ENCODE results near the gene TM4SF4.

The TM4SF4 gene

DNA sequence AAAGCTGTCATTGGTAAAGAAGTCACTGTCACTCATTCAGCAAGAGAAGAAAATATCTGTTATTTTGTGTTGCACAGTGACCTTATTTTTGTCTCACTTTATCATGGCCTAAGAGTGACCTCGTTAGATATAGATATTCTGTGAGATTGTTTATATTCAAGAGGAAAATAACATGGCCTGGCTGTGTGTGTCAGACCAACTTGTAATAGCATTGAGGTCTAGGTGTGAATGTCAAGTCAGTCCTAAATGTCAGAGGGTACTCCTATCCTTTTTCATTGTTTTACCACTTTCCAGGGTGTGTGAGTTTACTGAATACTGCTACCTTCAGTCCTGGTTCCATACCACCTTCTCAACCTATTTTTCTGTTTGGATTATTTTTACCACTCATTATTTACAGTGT is 18.5 kb upstream of the TM4SF4 start:
- DNase-seq, result no peak

- DNase-seq, result no peak
These were observed 14.9 kb upstream of the TM4SF4 start for GRCh38 chr3:149459491-149460059.

DNA sequence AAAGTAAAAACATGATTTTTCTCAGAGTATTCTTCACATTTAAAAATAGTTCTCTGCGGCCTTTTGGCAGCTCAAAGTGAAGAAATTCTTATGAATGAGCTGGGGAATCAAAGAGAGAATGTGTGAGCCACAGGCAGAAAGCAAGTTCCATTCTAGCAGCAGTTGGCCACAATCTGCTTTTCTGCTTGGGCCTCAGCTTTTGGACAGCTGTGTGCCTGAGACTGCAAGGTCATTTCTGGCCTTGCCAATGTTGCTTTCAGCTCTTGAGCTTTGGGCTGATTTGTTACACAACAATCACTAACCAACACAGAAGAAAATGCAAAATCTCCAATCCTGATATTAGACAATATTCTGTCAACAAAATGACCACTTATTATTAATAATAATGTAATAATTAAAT is 14.4 kb upstream of the TM4SF4 start:
- no peak for DNase-seq

- no peak for DNase-seq
These were observed 12.4 kb upstream of the TM4SF4 start for GRCh38 chr3:149462051-149462450.

GRCh38 chr3:149462581-149463011 is 11.9 kb upstream of the TM4SF4 start:
- DNase-seq, result no peak

GRCh38 chr3:149463921-149464320 is 10.6 kb upstream of the TM4SF4 start:
- no peak for DNase-seq

GRCh38 chr3:149464542-149465328 is 9.8 kb upstream of the TM4SF4 start:
- DNase-seq, result peak in 3 of 4 experiments; percentile 23 to 58 (median 50)

DNA sequence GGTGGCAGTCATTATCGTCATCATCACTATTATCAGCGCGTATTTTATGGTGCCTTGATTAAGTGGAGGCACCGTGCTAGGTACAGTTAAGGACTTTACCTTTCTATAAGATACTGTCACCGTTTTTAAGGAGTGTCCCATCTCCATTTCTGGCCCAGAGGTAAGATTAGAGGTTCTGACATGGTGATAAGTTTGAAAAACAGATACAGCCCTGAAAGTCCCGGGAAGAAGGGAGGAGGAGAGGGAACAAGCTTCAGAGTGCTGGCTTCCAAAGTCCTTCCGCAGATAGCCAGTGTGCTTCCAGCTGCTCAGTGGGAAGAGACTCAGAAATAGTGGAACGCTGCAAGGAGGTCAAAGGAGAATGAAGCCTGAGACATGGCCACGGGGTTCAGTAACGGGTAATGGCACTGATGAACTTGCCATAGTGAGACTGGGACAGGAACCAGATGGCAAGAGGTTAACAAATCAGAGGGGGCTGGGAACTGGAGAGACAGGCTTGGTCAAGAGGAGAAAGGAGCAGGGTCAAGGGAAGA is 9.1 kb upstream of the TM4SF4 start:
- no peak for DNase-seq

- no peak for DNase-seq
These were observed 8.3 kb upstream of the TM4SF4 start for GRCh38 chr3:149466192-149466591.

GRCh38 chr3:149468504-149469212 is 5.8 kb upstream of the TM4SF4 start:
- DNase-seq, result no peak

GRCh38 chr3:149470381-149470780 is 4.1 kb upstream of the TM4SF4 start:
- no peak for DNase-seq

DNA sequence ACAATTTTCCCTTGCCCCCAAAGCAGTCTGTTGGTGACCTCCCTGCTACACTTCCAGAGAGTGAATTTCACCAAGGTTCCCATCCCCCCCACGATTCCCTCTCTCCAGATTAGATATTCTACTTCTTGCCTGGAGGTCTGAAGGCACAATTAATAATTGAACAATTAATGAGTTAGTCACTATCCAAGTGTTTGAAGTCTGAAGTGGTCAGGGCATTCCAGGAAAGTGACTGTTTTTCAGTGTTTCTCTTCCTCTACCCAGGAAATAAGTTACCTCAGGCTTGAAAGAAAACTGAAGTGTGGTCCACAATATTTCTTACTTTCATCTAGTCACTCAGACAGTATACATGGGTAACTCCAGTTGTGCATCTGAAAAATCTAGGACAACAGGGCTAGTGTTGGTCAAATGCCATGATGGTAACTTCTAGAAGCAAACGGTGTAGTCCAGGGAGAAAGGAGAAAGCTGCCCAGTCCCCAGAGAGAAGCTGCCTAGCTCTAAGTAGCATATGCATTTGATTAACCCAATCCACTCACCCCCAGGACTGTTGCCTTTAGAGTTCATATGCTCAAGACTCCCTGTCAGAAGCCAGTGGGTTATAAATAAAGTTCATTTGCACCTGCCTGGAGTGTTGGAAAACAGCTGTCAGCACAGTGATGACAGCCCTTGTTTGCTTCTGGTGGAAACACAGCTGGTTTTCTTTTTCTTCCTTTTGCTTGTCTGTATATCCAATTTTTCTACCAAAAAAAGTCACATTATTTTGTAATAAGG is 2.3 kb upstream of the TM4SF4 start:
- no peak for DNase-seq

GRCh38 chr3:149473357-149474249 is 894 bp upstream of the TM4SF4 start:
- DNase-seq, result peak; percentile 51 to 74 (median 58)

DNA sequence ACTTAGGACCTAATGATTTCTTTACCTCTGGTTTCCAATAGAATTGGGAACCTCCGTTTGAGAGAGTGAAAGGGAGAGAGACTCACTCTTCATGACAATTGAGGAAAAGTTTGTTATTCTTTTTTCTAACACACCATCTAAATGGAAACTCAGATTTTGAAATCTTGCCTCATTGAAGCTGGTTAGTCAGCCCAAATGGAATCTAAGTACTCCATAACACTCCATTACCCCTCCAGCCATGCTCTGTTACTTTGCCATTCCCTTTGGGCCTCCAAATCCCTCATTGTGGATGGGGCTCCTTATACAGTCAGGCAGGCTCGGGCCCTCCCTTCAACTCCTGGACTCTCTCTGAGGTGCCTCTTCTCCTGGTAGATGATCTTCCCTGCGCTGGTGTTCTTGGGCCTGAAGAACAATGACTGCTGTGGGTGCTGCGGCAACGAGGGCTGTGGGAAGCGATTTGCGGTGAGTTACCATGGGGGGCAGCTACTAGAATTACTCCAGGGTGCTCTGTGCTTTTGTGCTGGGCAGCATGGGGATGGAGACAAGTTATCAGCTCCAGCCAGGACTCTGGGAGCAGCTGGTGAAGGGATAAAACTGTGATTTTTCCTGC is 1.1 kb downstream of the TM4SF4 start:
- DNase-seq, result no peak

- DNase-seq, result peak; percentile 51 to 75 (median 72)
These were observed 1.7 kb downstream of the TM4SF4 start for GRCh38 chr3:149476225-149476624.

GRCh38 chr3:149479621-149480325 is 5.3 kb downstream of the TM4SF4 start:
- no peak for DNase-seq

DNA sequence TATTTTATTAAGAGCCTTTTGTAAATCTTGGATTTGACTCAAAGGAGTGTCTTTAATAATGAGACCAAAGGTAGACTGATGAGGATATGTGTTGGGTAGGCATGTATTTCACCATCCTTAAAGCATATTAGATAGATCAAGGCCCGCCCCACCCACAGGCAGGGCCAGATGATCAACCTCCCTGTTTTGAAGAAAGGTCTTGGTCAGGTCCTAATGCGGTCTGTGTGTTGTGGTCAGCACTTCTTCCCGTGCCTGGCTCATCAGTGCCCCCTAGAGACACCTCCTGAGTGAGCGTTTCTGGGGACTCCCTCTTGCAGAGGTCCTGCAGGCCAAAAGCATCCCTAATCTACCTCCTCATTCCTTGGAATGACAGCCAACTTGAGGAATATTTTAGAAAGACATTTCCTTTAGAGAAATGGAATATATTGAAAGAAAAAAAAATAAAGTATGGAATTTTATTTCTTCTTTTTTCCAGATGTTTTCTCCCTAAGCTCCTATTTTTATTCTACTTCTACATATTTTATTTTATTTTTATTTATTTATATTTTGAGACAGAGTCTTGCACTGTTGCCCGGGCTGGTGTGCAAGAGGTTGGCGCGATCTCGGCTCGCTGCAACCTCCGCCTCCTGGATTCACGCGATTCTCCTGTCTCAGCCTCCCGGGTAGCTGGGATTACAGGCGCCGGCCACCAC is 6.0 kb downstream of the TM4SF4 start:
- peak; percentile 68 to 86 (median 82) for DNase-seq

GRCh38 chr3:149481056-149481455 is 6.6 kb downstream of the TM4SF4 start:
- peak in 3 of 4 experiments; percentile 19 to 55 (median 41) for DNase-seq

DNA sequence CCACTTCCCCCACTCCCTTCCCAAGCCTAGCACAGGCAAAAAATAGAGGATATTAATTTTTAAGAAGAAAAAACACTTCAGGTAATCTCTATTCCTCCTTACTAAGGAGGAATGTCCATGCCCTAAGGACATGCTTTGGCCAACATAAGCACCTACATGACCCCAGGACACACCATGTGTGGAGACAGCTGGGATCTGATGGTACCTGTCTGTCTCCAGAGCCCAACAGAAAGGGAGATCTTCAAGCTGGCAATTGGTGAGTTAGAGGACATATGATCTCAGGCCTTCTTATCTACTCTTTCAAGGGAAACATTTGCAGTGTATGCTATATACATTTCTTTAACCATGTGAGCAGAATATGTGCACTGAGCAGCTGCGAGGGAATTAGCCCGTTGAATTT is 7.0 kb downstream of the TM4SF4 start:
- no peak for DNase-seq

GRCh38 chr3:149486726-149487125 is 12.2 kb downstream of the TM4SF4 start:
- no peak for DNase-seq
